H1 (cell line): Measurements from ENCODE around the gene TBC1D3B. TPM values are rescaled to one million over a fixed set of nuclear protein-coding genes. Genes with fewer than 3 reads are reported as not detected.

Experiments used
- CTCF ChIA-PET: fragments of 300-600 bp; sonication (Branson Sonifier 250); formaldehyde crosslinking; loops from one replicate; lab custom pipeline; 2021; ENCODE audit not compliant: partially characterized antibody; lab: Charles Lee
- POLR2A ChIA-PET: fragments of 300-600 bp; sonication (Branson Sonifier 250); formaldehyde crosslinking; loops from one replicate; lab custom pipeline; 2021; ENCODE audit warnings: inconsistent platforms; ENCODE audit not compliant: partially characterized antibody; lab: Charles Lee
- DNase-seq, 2 experiments: peaks; one replicate each; pipeline versions ENCODE4 v3.0.0 to v3.0.0-alpha.2; 2010 to 2022; ENCODE audit warnings: low spot score in 2 of 2, low read depth in 1 of 2, mixed read lengths in 1 of 2
- FAIRE-seq: peaks from 2 replicates; lab custom pipeline; 2011; peaks lifted over from hg19 to GRCh38; lab: Jason Lieb, UNC
- H2AFZ ChIP-seq: 2 replicates; pipeline ENCODE4 v1.8.1; 2012; ENCODE audit warnings: low read length, inconsistent platforms
- H2AK5ac ChIP-seq: 2 replicates; pipeline ENCODE4 v1.6.1; 2013; ENCODE audit warnings: low read depth, low read length
- H2BK120ac ChIP-seq: replicated peaks from 2 replicates; pipeline ENCODE3; 2013; ENCODE audit warnings: low read depth, low read length, inconsistent platforms
- H2BK12ac ChIP-seq: 2 replicates; pipeline ENCODE4 v1.6.1; 2013; ENCODE audit warnings: low read depth, low read length
- H2BK15ac ChIP-seq: 2 replicates; pipeline ENCODE4 v1.6.1; 2013; ENCODE audit warnings: low read length
- H2BK20ac ChIP-seq: 2 replicates; pipeline ENCODE4 v1.6.1; 2013; ENCODE audit warnings: low read length
- H2BK5ac ChIP-seq: 2 replicates; pipeline ENCODE4 v1.6.1; 2013; ENCODE audit warnings: low read depth, low read length
- H3K14ac ChIP-seq: 2 replicates; pipeline ENCODE4 v1.6.1; 2013; ENCODE audit warnings: inconsistent platforms; ENCODE audit not compliant: insufficient read length
- H3K18ac ChIP-seq: 2 replicates; pipeline ENCODE4 v1.6.1; 2013; ENCODE audit warnings: low read length; ENCODE audit errors: extremely low read depth
- H3K23ac ChIP-seq: 2 replicates; pipeline ENCODE4 v1.6.1; 2013; ENCODE audit warnings: inconsistent platforms; ENCODE audit not compliant: insufficient read length
- H3K23me2 ChIP-seq: 2 replicates; pipeline ENCODE4 v1.6.1; 2013; ENCODE audit warnings: low read depth, low read length
- H3K27ac ChIP-seq: 2 replicates; pipeline ENCODE4 v1.6.1; 2011; ENCODE audit warnings: low read depth, low read length, inconsistent platforms
- H3K27me3 ChIP-seq, 4 experiments: replicated peaks in 1 of 4; 1 replicate in 1 of 4; 2 replicates in 3 of 4; pipeline versions ENCODE4 v1.6.1 to v1.8.1; 2011 to 2013; ENCODE audit warnings: low read length in 3 of 4, mild to moderate bottlenecking in 3 of 4, inconsistent platforms in 2 of 4, mixed read lengths in 2 of 4, moderate library complexity in 1 of 4; ENCODE audit not compliant: control insufficient read depth in 3 of 4, insufficient read depth in 3 of 4; ENCODE audit errors: extremely low read depth in 1 of 4
- H3K36me3 ChIP-seq, 4 experiments: 2 replicates each; pipeline versions ENCODE4 v1.6.1 to v1.8.1; 2011 to 2013; ENCODE audit warnings: mild to moderate bottlenecking in 4 of 4, low read length in 3 of 4, moderate library complexity in 2 of 4, control low read depth in 1 of 4, inconsistent platforms in 1 of 4; ENCODE audit not compliant: insufficient read depth in 4 of 4, control insufficient read depth in 2 of 4
- H3K4ac ChIP-seq: replicated peaks from 2 replicates; pipeline ENCODE3; 2013; ENCODE audit warnings: low read length, low read depth, mixed read lengths, inconsistent platforms; ENCODE audit not compliant: insufficient read length
- H3K4me1 ChIP-seq, 4 experiments: replicated peaks in 1 of 4; 1 replicate in 1 of 4; 2 replicates in 3 of 4; pipeline versions ENCODE4 v1.6.1 to v1.8.1; 2011 to 2013; ENCODE audit warnings: low read length in 3 of 4, inconsistent platforms in 2 of 4, mixed read lengths in 1 of 4; ENCODE audit not compliant: insufficient read depth in 4 of 4, control insufficient read depth in 3 of 4
- H3K4me2 ChIP-seq, 2 experiments: 2 replicates each; pipeline versions ENCODE4 v1.6.1 to v1.8.1; 2011 to 2013; ENCODE audit warnings: low read depth in 2 of 2, low read length in 2 of 2, control low read depth in 1 of 2, inconsistent platforms in 1 of 2, mild to moderate bottlenecking in 1 of 2; ENCODE audit not compliant: insufficient read depth in 1 of 2
- H3K4me3 ChIP-seq, 4 experiments: fragments of 200-600, 300-600 bp in 1 of 4; sonication (generic), shearing (Covaris generic), sonication (Bioruptor Twin) in 1 of 4; 2 replicates each; pipeline versions ENCODE4 v1.5.1 to v1.8.1; 2011 to 2016; ENCODE audit warnings: low read length in 4 of 4, low read depth in 3 of 4, control low read depth in 2 of 4, inconsistent platforms in 2 of 4, mild to moderate bottlenecking in 2 of 4, mixed read lengths in 1 of 4, moderate library complexity in 1 of 4; ENCODE audit not compliant: insufficient read depth in 2 of 4; ENCODE audit errors: extremely low read depth in 1 of 4
- H3K56ac ChIP-seq: replicated peaks from 2 replicates; pipeline ENCODE3; 2013; ENCODE audit warnings: low read depth, mild to moderate bottlenecking, mixed read lengths, low read length, inconsistent platforms; ENCODE audit not compliant: insufficient read length
- H3K79me1 ChIP-seq: 2 replicates; pipeline ENCODE4 v1.6.1; 2013; ENCODE audit warnings: low read depth, low read length, control low read depth
- H3K79me2 ChIP-seq, 2 experiments: 2 replicates each; pipeline versions ENCODE4 v1.6.1 to v1.8.1; 2012 to 2013; ENCODE audit warnings: low read length in 2 of 2, mild to moderate bottlenecking in 2 of 2, inconsistent platforms in 1 of 2; ENCODE audit not compliant: insufficient read depth in 2 of 2, control insufficient read depth in 1 of 2
- H3K9ac ChIP-seq, 4 experiments: replicated peaks in 1 of 4; 1 replicate in 1 of 4; 2 replicates in 3 of 4; pipeline versions ENCODE4 v1.6.1 to v1.8.1; 2011 to 2013; ENCODE audit warnings: low read depth in 3 of 4, low read length in 3 of 4, control low read depth in 2 of 4, mild to moderate bottlenecking in 2 of 4, moderate library complexity in 2 of 4, inconsistent platforms in 1 of 4; ENCODE audit errors: extremely low read depth in 1 of 4
- H3K9me3 ChIP-seq, 2 experiments: 2 replicates each; pipeline versions ENCODE4 v1.6.1 to v1.8.1; 2012 to 2013; ENCODE audit warnings: mild to moderate bottlenecking in 2 of 2, moderate library complexity in 2 of 2, control low read depth in 1 of 2, inconsistent platforms in 1 of 2, low read depth in 1 of 2, low read length in 1 of 2, mixed read lengths in 1 of 2; ENCODE audit not compliant: insufficient read depth in 2 of 2
- H4K20me1 ChIP-seq, 2 experiments: replicated peaks in 1 of 2; 2 replicates each; pipeline versions ENCODE3 to v1.8.1; 2011 to 2013; ENCODE audit warnings: inconsistent platforms in 2 of 2, low read length in 2 of 2, mild to moderate bottlenecking in 1 of 2; ENCODE audit not compliant: insufficient read depth in 2 of 2, control insufficient read depth in 1 of 2
- H4K5ac ChIP-seq: 2 replicates; pipeline ENCODE4 v1.6.1; 2013; ENCODE audit warnings: low read length, low read depth, mixed read lengths, inconsistent platforms; ENCODE audit not compliant: insufficient read length
- H4K8ac ChIP-seq: 2 replicates; pipeline ENCODE4 v1.8.0; 2013; ENCODE audit warnings: mild to moderate bottlenecking, moderate library complexity, low read length, inconsistent platforms; ENCODE audit not compliant: insufficient read depth; ENCODE audit errors: extremely low read depth
- H4K91ac ChIP-seq: replicated peaks from 2 replicates; pipeline ENCODE3; 2013; ENCODE audit warnings: low read length, mixed read lengths, inconsistent platforms; ENCODE audit not compliant: insufficient read length
- WGBS, 2 experiments: shearing (Covaris generic) in 1 of 2; methylation state at CpG; one replicate each; pipeline versions ENCODE4 v1.1.6 to v1.1.7; 2013 to 2015; ENCODE audit warnings: low lambda C conversion rate in 2 of 2, mixed read lengths in 2 of 2, inconsistent platforms in 1 of 2, low coverage in 1 of 2, missing lambda C conversion rate in 1 of 2; ENCODE audit not compliant: insufficient replicate concordance in 2 of 2, insufficient coverage in 1 of 2, insufficient read length in 1 of 2; ENCODE audit errors: extremely low coverage in 1 of 2, missing lambda C conversion rate in 1 of 2; 5-methylcytosine and 5-hydroxymethylcytosine counted together
- polyA plus RNA-seq, 7 experiments: library from polyadenylated mRNA; depleted of rRNA in 3 of 7; stranded (reverse) in 5 of 7; unstranded in 2 of 7; fragments of >200 nt in 5 of 7; fragments of 200-250 nt in 2 of 7; gene quantifications; 1 replicate in 5 of 7; 2 replicates in 1 of 7; 4 replicates in 1 of 7; pipeline versions ENCODE4 v1.2.1 to v1.2.3, GENCODE V29; 2011 to 2013; ENCODE audit warnings: missing spikeins in 2 of 7, mixed read lengths in 2 of 7
- total RNA-seq: library from RNA; stranded (reverse); fragmentation: NEBNext Ultra II Directional; extraction: Animal tissue kit (Norgen Biotek cat#: 25700); gene quantifications from 2 replicates; pipeline ENCODE4 v1.2.1, GENCODE V29; 2021
- TF ChIP-seq, protein P1 (sequence below): IDR thresholded peaks from 2 replicates; pipeline ENCODE4 v1.6.1; 2011; ENCODE audit warnings: low read depth, mild to moderate bottlenecking, low read length; ENCODE audit not compliant: insufficient read depth

The TBC1D3B gene
- total and polyA plus RNA-seq, 2 of the 8 experiments (the other 6 are each of a cell fraction or from before 2014, with no cell fraction given): 0.54 to 6.2 TPM

GRCh38 chr17:36136036-36136435, 40.4 kb downstream of the TBC1D3B start:
- no peak overlapping the region for H3K27ac ChIP-seq
- no peak overlapping the region for H2BK20ac ChIP-seq
- H3K4me1 ChIP-seq: no peaks in the 10 kb centered on the region
- no peak overlapping the region for H2BK12ac ChIP-seq
- H3K9me3 ChIP-seq: no peaks in the 10 kb centered on the region
- H2BK120ac ChIP-seq: no peak overlapping the region
- no peaks in the 10 kb centered on the region for H3K79me2 ChIP-seq
- H4K5ac ChIP-seq: no peak overlapping the region
- H3K18ac ChIP-seq: no peak overlapping the region
- H4K20me1 ChIP-seq: no peaks in the 10 kb centered on the region
- H3K4me3 ChIP-seq: no peak overlapping the region
- no peak overlapping the region for H3K23ac ChIP-seq
- no peaks in the 10 kb centered on the region for H3K79me1 ChIP-seq
- H3K36me3 ChIP-seq: no peaks in the 10 kb centered on the region
- no peak overlapping the region for H2AK5ac ChIP-seq
- H3K4ac ChIP-seq: no peak overlapping the region
- no peak overlapping the region for H4K8ac ChIP-seq
- no peak overlapping the region for H3K56ac ChIP-seq
- H4K91ac ChIP-seq: no peak overlapping the region
- no peak overlapping the region for H3K4me2 ChIP-seq
- H3K14ac ChIP-seq: no peak overlapping the region
- DNase-seq (no peak), FAIRE-seq (no peak)
- no peak overlapping the region for H3K9ac ChIP-seq
- H2BK5ac ChIP-seq: no peak overlapping the region
- no peaks in the 10 kb centered on the region for H3K27me3 ChIP-seq
- H2BK15ac ChIP-seq: no peak overlapping the region
- no peak overlapping the region for H2AFZ ChIP-seq
- WGBS, 2 experiments: 90% methylated on average over 1 of the region's 1 CpG; no CpG with 5 or more reads in 1 of the 2 experiments
- ChIA-PET POLR2A (no interaction called here), CTCF (interaction anchor here (0.6 to 5.0 kb wide), 2 partner anchors 12 to 259 kb away, joined by 3 to 20 read pairs; no protein-coding TSS in a partner anchor)
- H3K23me2 ChIP-seq: no peaks in the 10 kb centered on the region
- TF ChIP-seq, protein P1, sequence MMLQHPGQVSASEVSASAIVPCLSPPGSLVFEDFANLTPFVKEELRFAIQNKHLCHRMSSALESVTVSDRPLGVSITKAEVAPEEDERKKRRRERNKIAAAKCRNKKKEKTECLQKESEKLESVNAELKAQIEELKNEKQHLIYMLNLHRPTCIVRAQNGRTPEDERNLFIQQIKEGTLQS: no peak
